Measurements from ENCODE around the gene NEURL2.

NEURL2 gene

GRCh38 chr20:45845452-45845851 is 45.6 kb downstream of the NEURL2 start:
- DNase-seq (ENCODE audit: low read depth, low spot score) = no peak

- DNase-seq (ENCODE audit: low read depth, low spot score) = no peak
These were observed 47.5 kb downstream of the NEURL2 start for GRCh38 chr20:45843506-45843905.

- no peak for DNase-seq (ENCODE audit: low read depth, low spot score)
These were observed 48.7 kb downstream of the NEURL2 start for GRCh38 chr20:45842169-45842812.

GRCh38 chr20:45841407-45842129 is 49.4 kb downstream of the NEURL2 start:
- no peak for DNase-seq (ENCODE audit: low read depth, low spot score)

GRCh38 chr20:45840700-45841198 is 50.3 kb downstream of the NEURL2 start:
- DNase-seq (ENCODE audit: low read depth, low spot score) = no peak
